Stimulated activated naive CD8-positive, alpha-beta T cell treated with anti-CD3 and anti-CD28 coated beads, Interleukin-15, amount 100 ng/mL, for 72 hours (primary cell): Measurements from ENCODE around the gene ZBED6.
"Not testable (repeated sequence)": the region's sequence is repeated elsewhere in the genome, so short reads cannot be mapped to it uniquely, and the experiment has no call there.

Source experiments
- ATAC-seq: fragments of 150-1000 bp; cut with Tn5 transposase; 2 replicates; pipeline ENCODE4 v1.10.0; 2021; ENCODE audit warnings: mild to moderate bottlenecking, moderate library complexity
- DNase-seq, 2 donors: peaks; one replicate each; pipeline ENCODE4 v3.0.0; 2021 to 2022
- H3K27ac Mint-ChIP-seq, 2 donors: one replicate each; pipeline ENCODE4 v1.8.0; 2022; ENCODE audit warnings: mild to moderate bottlenecking in 2 of 2, mixed read lengths in 2 of 2, moderate library complexity in 2 of 2
- H3K27me3 Mint-ChIP-seq: one replicate; pipeline ENCODE4 v1.8.0; 2022; ENCODE audit warnings: mixed read lengths
- H3K4me1 Mint-ChIP-seq: one replicate; pipeline ENCODE4 v1.8.0; 2022; ENCODE audit warnings: mild to moderate bottlenecking, mixed read lengths
- H3K4me3 Mint-ChIP-seq, 2 donors: one replicate each; pipeline ENCODE4 v1.8.0; 2022; ENCODE audit warnings: mild to moderate bottlenecking in 2 of 2, mixed read lengths in 2 of 2, moderate library complexity in 1 of 2
- H3K9me3 Mint-ChIP-seq, 2 donors: one replicate each; pipeline ENCODE4 v1.8.0; 2022; ENCODE audit warnings: mixed read lengths in 2 of 2

The ZBED6 gene

GRCh38 chr1:203797948-203798655, 2.7 kb downstream of the ZBED6 start:
- ATAC-seq (no peak), DNase-seq (no peak)
- Mint-ChIP-seq H3K9me3 (peaks cover 4 to 7% of the 10 kb centered on the region in 2 donors), H3K27ac (no peak overlapping the region), H3K27me3 (no peaks in the 10 kb centered on the region), H3K4me3 (peak overlapping the region in 1 of 2 donors; percentile 88), H3K4me1 (peaks cover 48% of the 10 kb centered on the region)

- H3K4me1 Mint-ChIP-seq: peaks cover 59% of the 10 kb centered on the region
- no peak overlapping the region for H3K27ac Mint-ChIP-seq
- ATAC-seq (no peak), DNase-seq (no peak)
- peaks cover 4 to 7% of the 10 kb centered on the region in 2 donors for H3K9me3 Mint-ChIP-seq
- H3K4me3 Mint-ChIP-seq: no peak overlapping the region
- H3K27me3 Mint-ChIP-seq: no peaks in the 10 kb centered on the region
These were observed 3.7 kb downstream of the ZBED6 start for GRCh38 chr1:203799157-203799556.

GRCh38 chr1:203799971-203800370, 4.5 kb downstream of the ZBED6 start:
- Mint-ChIP-seq H3K27ac (no peak overlapping the region), H3K4me1 (peaks cover 59% of the 10 kb centered on the region), H3K9me3 (peaks cover 4 to 7% of the 10 kb centered on the region in 2 donors), H3K4me3 (peak overlapping the region in 1 of 2 donors; percentile 30), H3K27me3 (no peaks in the 10 kb centered on the region)
- DNase-seq (no peak), ATAC-seq (no peak)

GRCh38 chr1:203805689-203806088, 10.3 kb downstream of the ZBED6 start:
- Mint-ChIP-seq H3K4me3 (no peak overlapping the region), H3K4me1 (peaks cover 34% of the 10 kb centered on the region), H3K9me3 (no peaks in the 10 kb centered on the region), H3K27me3 (no peaks in the 10 kb centered on the region), H3K27ac (no peak overlapping the region)
- DNase-seq: no peak
- no peak for ATAC-seq

GRCh38 chr1:203807196-203807595, 11.8 kb downstream of the ZBED6 start:
- Mint-ChIP-seq H3K27me3 (no peaks in the 10 kb centered on the region), H3K9me3 (no peaks in the 10 kb centered on the region), H3K4me1 (peaks cover 42% of the 10 kb centered on the region), H3K4me3 (no peak overlapping the region), H3K27ac (peak overlapping the region in 1 of 2 donors; percentile 49)
- DNase-seq (no peak), ATAC-seq (no peak)

GRCh38 chr1:203813581-203814341, 18.3 kb downstream of the ZBED6 start:
- Mint-ChIP-seq H3K9me3 (no peaks in the 10 kb centered on the region), H3K27ac (no peak overlapping the region), H3K4me1 (peaks cover 22% of the 10 kb centered on the region), H3K4me3 (no peak overlapping the region), H3K27me3 (no peaks in the 10 kb centered on the region)
- DNase-seq (no peak), ATAC-seq (no peak)

GRCh38 chr1:203818399-203818798, 23.0 kb downstream of the ZBED6 start:
- peak overlapping the region; percentile 61 to 65 for H3K27ac Mint-ChIP-seq
- H3K9me3 Mint-ChIP-seq: no peaks in the 10 kb centered on the region
- ATAC-seq (no peak), DNase-seq (no peak)
- H3K4me1 Mint-ChIP-seq: peaks cover 15% of the 10 kb centered on the region
- no peaks in the 10 kb centered on the region for H3K27me3 Mint-ChIP-seq
- H3K4me3 Mint-ChIP-seq: no peak overlapping the region

GRCh38 chr1:203823306-203823705, 27.9 kb downstream of the ZBED6 start:
- DNase-seq: no peak
- peaks cover 16% of the 10 kb centered on the region for H3K4me1 Mint-ChIP-seq
- no peak overlapping the region for H3K27ac Mint-ChIP-seq
- no peak for ATAC-seq
- no peaks in the 10 kb centered on the region for H3K27me3 Mint-ChIP-seq
- H3K4me3 Mint-ChIP-seq: no peak overlapping the region
- no peaks in the 10 kb centered on the region for H3K9me3 Mint-ChIP-seq

- H3K4me3 Mint-ChIP-seq: no peak overlapping the region
- no peaks in the 10 kb centered on the region for H3K27me3 Mint-ChIP-seq
- no peak for ATAC-seq
- H3K9me3 Mint-ChIP-seq: no peaks in the 10 kb centered on the region
- peaks cover 16% of the 10 kb centered on the region for H3K4me1 Mint-ChIP-seq
- no peak overlapping the region for H3K27ac Mint-ChIP-seq
- no peak for DNase-seq
These were observed 30.8 kb downstream of the ZBED6 start for GRCh38 chr1:203826175-203826574.

- Mint-ChIP-seq H3K4me3 (no peak overlapping the region), H3K9me3 (no peaks in the 10 kb centered on the region), H3K4me1 (peaks cover 16% of the 10 kb centered on the region), H3K27me3 (no peaks in the 10 kb centered on the region), H3K27ac (no peak overlapping the region)
- ATAC-seq: no peak
- no peak for DNase-seq
These were observed 32.6 kb downstream of the ZBED6 start for GRCh38 chr1:203828002-203828401.

- ATAC-seq (no peak), DNase-seq (no peak)
- no peak overlapping the region for H3K4me3 Mint-ChIP-seq
- no peaks in the 10 kb centered on the region for H3K9me3 Mint-ChIP-seq
- no peaks in the 10 kb centered on the region for H3K27me3 Mint-ChIP-seq
- no peak overlapping the region for H3K27ac Mint-ChIP-seq
- H3K4me1 Mint-ChIP-seq: peaks cover 13% of the 10 kb centered on the region
These were observed 33.1 kb downstream of the ZBED6 start for GRCh38 chr1:203828503-203828902.

GRCh38 chr1:203829247-203829646, 33.8 kb downstream of the ZBED6 start:
- not testable (repeated sequence) for H3K9me3 Mint-ChIP-seq, H3K4me1 Mint-ChIP-seq, H3K4me3 Mint-ChIP-seq, H3K27me3 Mint-ChIP-seq, ATAC-seq, DNase-seq
- peak overlapping the region in 1 of 2 donors; percentile 49 for H3K27ac Mint-ChIP-seq

- Mint-ChIP-seq H3K4me1 (peaks cover 7% of the 10 kb centered on the region), H3K27ac (no peak overlapping the region), H3K4me3 (no peak overlapping the region), H3K27me3 (no peaks in the 10 kb centered on the region), H3K9me3 (no peaks in the 10 kb centered on the region)
- no peak for ATAC-seq
- DNase-seq: no peak
These were observed 40.1 kb downstream of the ZBED6 start for GRCh38 chr1:203835476-203835875.

GRCh38 chr1:203839081-203839480, 43.7 kb downstream of the ZBED6 start:
- Mint-ChIP-seq H3K27me3 (no peaks in the 10 kb centered on the region), H3K4me1 (peaks cover 7% of the 10 kb centered on the region), H3K9me3 (no peaks in the 10 kb centered on the region), H3K4me3 (no peak overlapping the region), H3K27ac (no peak overlapping the region)
- no peak for DNase-seq
- no peak for ATAC-seq

- H3K4me3 Mint-ChIP-seq: no peak overlapping the region
- no peak for DNase-seq
- no peaks in the 10 kb centered on the region for H3K9me3 Mint-ChIP-seq
- no peak for ATAC-seq
- no peaks in the 10 kb centered on the region for H3K27me3 Mint-ChIP-seq
- H3K4me1 Mint-ChIP-seq: peaks cover 7% of the 10 kb centered on the region
- H3K27ac Mint-ChIP-seq: peak overlapping the region in 1 of 2 donors; percentile 27
These were observed 44.9 kb downstream of the ZBED6 start for GRCh38 chr1:203840208-203840808.

GRCh38 chr1:203842559-203842876, 47.1 kb downstream of the ZBED6 start:
- no peak for ATAC-seq
- DNase-seq: no peak
- no peak overlapping the region for H3K27ac Mint-ChIP-seq
- H3K27me3 Mint-ChIP-seq: no peaks in the 10 kb centered on the region
- H3K4me1 Mint-ChIP-seq: peaks cover 7% of the 10 kb centered on the region
- no peak overlapping the region for H3K4me3 Mint-ChIP-seq
- H3K9me3 Mint-ChIP-seq: no peaks in the 10 kb centered on the region
